CD4-positive, alpha-beta T cell (primary cell): Measurements from ENCODE around the gene BANP. TPM values are rescaled to one million over a fixed set of nuclear protein-coding genes. Genes with fewer than 3 reads are reported as not detected.
"Not testable (repeated sequence)": the region's sequence is repeated elsewhere in the genome, so short reads cannot be mapped to it uniquely, and the experiment has no call there.

ENCODE experiments used
- ATAC-seq: fragments of 200-7000 bp; cut with Tn5 transposase; one replicate; pipeline ENCODE4 v1.10.0; 2022; ENCODE audit warnings: mild to moderate bottlenecking; ENCODE audit not compliant: poor library complexity
- CTCF ChIA-PET: fragments of 350-600 bp; sonication (Branson Sonifier 250); formaldehyde crosslinking; loops from one replicate; lab custom pipeline; 2021; ENCODE audit warnings: antibody characterized with exemption, inconsistent platforms; lab: Charles Lee
- POLR2A ChIA-PET: fragments of 350-600 bp; sonication (Branson Sonifier 250); formaldehyde crosslinking; loops from one replicate; lab custom pipeline; 2021; ENCODE audit warnings: antibody characterized with exemption, inconsistent platforms; lab: Charles Lee
- DNase-seq, 14 experiments: peaks; one replicate each; pipeline ENCODE4 v3.0.0-alpha.2; 2013 to 2020; ENCODE audit warnings: mixed read lengths in 2 of 14
- H3K27ac ChIP-seq, 2 donors: one replicate each; pipeline versions ENCODE4 v1.5.1 to v1.7.0; 2013; ENCODE audit warnings: low read length in 2 of 2, low read depth in 1 of 2, mild to moderate bottlenecking in 1 of 2
- H3K27me3 ChIP-seq, 2 experiments: 1 replicate in 1 of 2; 2 replicates in 1 of 2; pipeline versions ENCODE4 v1.6.1 to v1.7.0; 2013; ENCODE audit warnings: low read length in 2 of 2, control low read depth in 1 of 2, mild to moderate bottlenecking in 1 of 2, moderate library complexity in 1 of 2; ENCODE audit not compliant: insufficient read depth in 2 of 2, control insufficient read depth in 1 of 2
- H3K36me3 ChIP-seq: one replicate; pipeline ENCODE4 v1.6.1; 2013; ENCODE audit warnings: low read length, control low read depth; ENCODE audit not compliant: insufficient read depth
- H3K4me1 ChIP-seq: one replicate; pipeline ENCODE4 v1.6.1; 2013; ENCODE audit warnings: low read length, control low read depth; ENCODE audit not compliant: insufficient read depth
- H3K4me3 ChIP-seq: one replicate; pipeline ENCODE4 v1.5.1; 2013; ENCODE audit warnings: mild to moderate bottlenecking, low read length, moderate library complexity
- H3K9me3 ChIP-seq, 2 experiments: 1 replicate in 1 of 2; 2 replicates in 1 of 2; pipeline versions ENCODE4 v1.6.1 to v1.7.0; 2013; ENCODE audit warnings: low read length in 2 of 2, mild to moderate bottlenecking in 2 of 2, control low read depth in 1 of 2, moderate library complexity in 1 of 2; ENCODE audit not compliant: control insufficient read depth in 1 of 2, insufficient read depth in 1 of 2
- H3K27ac Mint-ChIP-seq: one replicate; pipeline ENCODE4 v1.8.0; 2020; ENCODE audit warnings: mixed read lengths
- H3K27me3 Mint-ChIP-seq: one replicate; pipeline ENCODE4 v1.8.0; 2021; ENCODE audit warnings: mixed read lengths
- H3K36me3 Mint-ChIP-seq: one replicate; pipeline ENCODE4 v1.8.0; 2021; ENCODE audit warnings: low read depth, mixed read lengths
- H3K4me1 Mint-ChIP-seq: one replicate; pipeline ENCODE4 v1.8.0; 2021; ENCODE audit warnings: low read depth, mixed read lengths
- H3K4me3 Mint-ChIP-seq: one replicate; pipeline ENCODE4 v1.8.0; 2020; ENCODE audit warnings: mild to moderate bottlenecking, mixed read lengths
- H3K9me3 Mint-ChIP-seq: one replicate; pipeline ENCODE4 v1.8.0; 2020; ENCODE audit warnings: mixed read lengths
- intact Hi-C, 2 experiments: fragments of 100-400 bp; cut with DNase I in 1 of 2; cut with micrococcal nuclease in 1 of 2; formaldehyde crosslinking; loops; one replicate each; pipeline versions ENCODE4 v1.15.1 to v1.9.0; 2023 to 2025; cut with DNase I, micrococcal nuclease
- total RNA-seq, 174 experiments: library from RNA in 2 of 174; stranded (reverse) in 2 of 174; gene quantifications; one replicate each; pipeline ENCODE4 v1.2.3 and lab custom pipeline; 2021 to 2026
- TF ChIP-seq, protein P1 (sequence below): fragments of 200-600 bp; IDR thresholded peaks from one replicate; pipeline ENCODE4 v1.8.0; 2022; ENCODE audit warnings: antibody characterized with exemption, mild to moderate bottlenecking

BANP gene
- total RNA-seq, 2 experiments from 2014 or later, result 57.5 to 58.6 TPM

DNA sequence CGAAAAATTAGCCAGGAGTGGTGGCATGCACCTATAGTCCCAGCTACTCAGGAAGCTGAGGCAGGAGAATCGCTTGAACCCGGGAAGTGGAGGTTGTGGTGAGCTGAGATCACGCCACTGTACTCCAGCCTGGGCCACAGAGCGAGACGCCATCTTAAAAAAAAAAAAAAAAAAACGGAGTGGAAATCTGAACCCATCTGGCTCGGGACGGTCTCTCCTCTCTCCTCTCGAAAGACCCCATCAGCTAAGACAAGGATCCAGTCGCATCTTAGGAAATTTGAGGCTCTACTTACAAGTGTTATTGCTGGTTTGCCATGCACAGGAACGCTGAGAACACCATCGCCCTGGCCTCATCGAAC lies 15.2 kb upstream of the BANP start:
- ATAC-seq, H3K27ac ChIP-seq, POLR2A ChIA-PET, H3K36me3 ChIP-seq, H3K4me3 Mint-ChIP-seq, H3K27me3 ChIP-seq, CTCF ChIA-PET, H3K9me3 ChIP-seq, DNase-seq, H3K4me3 ChIP-seq, intact Hi-C loops, H3K4me1 ChIP-seq, H3K4me1 Mint-ChIP-seq, H3K9me3 Mint-ChIP-seq, H3K27ac Mint-ChIP-seq, H3K36me3 Mint-ChIP-seq, H3K27me3 Mint-ChIP-seq: not testable (repeated sequence)

DNA sequence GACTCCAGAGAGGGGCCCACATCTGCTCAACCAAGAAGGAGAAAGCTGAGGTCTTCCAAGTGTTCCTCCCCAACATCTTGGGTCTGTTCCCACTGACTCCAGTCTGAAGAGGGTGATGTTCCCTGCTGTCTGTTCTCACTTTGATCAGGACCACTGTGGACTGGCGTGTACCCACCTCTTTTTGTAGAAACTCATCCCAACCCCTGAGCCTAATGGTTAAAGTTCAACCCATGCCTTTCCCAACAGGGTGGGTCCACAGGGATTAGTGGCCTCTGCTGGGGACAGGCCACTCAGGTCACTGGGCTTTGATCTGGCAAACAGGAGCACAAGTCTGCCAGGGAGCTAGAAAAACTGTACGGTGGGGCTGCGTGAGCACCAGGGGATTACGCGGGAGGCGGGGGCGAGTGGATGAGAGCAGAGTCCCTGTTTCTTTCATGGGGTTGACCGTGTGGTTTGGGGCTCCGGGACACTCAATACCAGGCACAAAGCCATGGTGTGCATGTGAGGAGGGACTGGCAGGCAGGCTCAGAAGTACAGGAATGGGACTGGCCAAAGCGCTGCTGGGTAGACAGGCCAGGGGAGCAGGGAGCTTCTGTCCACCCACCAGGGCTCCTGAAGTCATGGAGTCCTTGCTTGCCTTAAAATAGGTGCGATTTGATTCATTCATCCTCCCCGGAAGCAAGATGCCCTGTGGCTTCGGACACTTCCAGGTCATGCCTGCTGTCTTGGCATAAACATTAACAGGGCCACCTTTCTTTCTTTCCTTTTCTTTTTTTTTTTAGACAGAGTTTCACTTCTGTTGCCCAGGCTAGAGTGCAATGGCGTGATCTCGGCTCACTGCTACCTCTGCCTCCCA lies 14.6 kb upstream of the BANP start, which contains the start of gene CA5A:
CA5A (minus strand) TSS at position 155 of the 856 bp plus-strand sequence; CDS start at position 76, 79 bp downstream.
- CTCF ChIA-PET, result no interaction called here
- POLR2A ChIA-PET, result no interaction called here
- H3K36me3 ChIP-seq, result no peaks in the 10 kb centered on the region
- TF ChIP-seq, protein P1, sequence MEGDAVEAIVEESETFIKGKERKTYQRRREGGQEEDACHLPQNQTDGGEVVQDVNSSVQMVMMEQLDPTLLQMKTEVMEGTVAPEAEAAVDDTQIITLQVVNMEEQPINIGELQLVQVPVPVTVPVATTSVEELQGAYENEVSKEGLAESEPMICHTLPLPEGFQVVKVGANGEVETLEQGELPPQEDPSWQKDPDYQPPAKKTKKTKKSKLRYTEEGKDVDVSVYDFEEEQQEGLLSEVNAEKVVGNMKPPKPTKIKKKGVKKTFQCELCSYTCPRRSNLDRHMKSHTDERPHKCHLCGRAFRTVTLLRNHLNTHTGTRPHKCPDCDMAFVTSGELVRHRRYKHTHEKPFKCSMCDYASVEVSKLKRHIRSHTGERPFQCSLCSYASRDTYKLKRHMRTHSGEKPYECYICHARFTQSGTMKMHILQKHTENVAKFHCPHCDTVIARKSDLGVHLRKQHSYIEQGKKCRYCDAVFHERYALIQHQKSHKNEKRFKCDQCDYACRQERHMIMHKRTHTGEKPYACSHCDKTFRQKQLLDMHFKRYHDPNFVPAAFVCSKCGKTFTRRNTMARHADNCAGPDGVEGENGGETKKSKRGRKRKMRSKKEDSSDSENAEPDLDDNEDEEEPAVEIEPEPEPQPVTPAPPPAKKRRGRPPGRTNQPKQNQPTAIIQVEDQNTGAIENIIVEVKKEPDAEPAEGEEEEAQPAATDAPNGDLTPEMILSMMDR, result no peak
- no peaks in the 10 kb centered on the region for H3K4me1 ChIP-seq
- Mint-ChIP-seq H3K9me3 (no peaks in the 10 kb centered on the region), H3K4me1 (no peaks in the 10 kb centered on the region), H3K36me3 (no peaks in the 10 kb centered on the region), H3K27me3 (no peaks in the 10 kb centered on the region), H3K27ac (no peak within 1 kb of the TSS), H3K4me3 (no peak within 1 kb of the TSS)
- H3K9me3 ChIP-seq, result peaks cover 0 to 3% of the 10 kb centered on the region in 2 experiments
- no peak for ATAC-seq
- no peak within 1 kb of the TSS for H3K4me3 ChIP-seq
- no peak for DNase-seq
- intact Hi-C loops, result no loop called here
- no peaks in the 10 kb centered on the region for H3K27me3 ChIP-seq
- H3K27ac ChIP-seq, result no peak within 1 kb of the TSS

DNA sequence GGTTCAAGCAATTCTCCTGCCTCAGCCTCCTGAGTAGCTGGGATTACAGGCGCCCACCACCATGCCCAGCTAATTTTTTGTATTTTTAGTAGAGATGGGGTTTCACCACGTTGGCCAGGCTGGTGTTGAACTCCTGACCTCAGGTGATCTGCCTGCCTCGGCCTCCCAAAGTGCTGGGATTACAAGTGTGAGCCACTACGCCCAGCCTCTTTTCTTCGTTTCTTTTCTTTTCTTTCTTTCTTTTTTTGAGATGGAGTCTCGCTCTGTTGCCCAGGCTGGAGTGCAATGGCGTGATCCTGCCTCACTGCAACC lies 14.0 kb upstream of the BANP start:
- H3K27me3 ChIP-seq, H3K9me3 Mint-ChIP-seq, intact Hi-C loops, H3K27me3 Mint-ChIP-seq, H3K27ac Mint-ChIP-seq, H3K27ac ChIP-seq, H3K4me1 ChIP-seq, H3K4me3 ChIP-seq, H3K36me3 ChIP-seq, CTCF ChIA-PET, DNase-seq, H3K4me3 Mint-ChIP-seq, H3K36me3 Mint-ChIP-seq, ATAC-seq, H3K9me3 ChIP-seq, H3K4me1 Mint-ChIP-seq: not testable (repeated sequence)
- POLR2A ChIA-PET, result interaction anchor here (0.6 kb wide), 1 partner anchor 132 kb away, joined by 3 read pairs; no protein-coding TSS in a partner anchor

DNA sequence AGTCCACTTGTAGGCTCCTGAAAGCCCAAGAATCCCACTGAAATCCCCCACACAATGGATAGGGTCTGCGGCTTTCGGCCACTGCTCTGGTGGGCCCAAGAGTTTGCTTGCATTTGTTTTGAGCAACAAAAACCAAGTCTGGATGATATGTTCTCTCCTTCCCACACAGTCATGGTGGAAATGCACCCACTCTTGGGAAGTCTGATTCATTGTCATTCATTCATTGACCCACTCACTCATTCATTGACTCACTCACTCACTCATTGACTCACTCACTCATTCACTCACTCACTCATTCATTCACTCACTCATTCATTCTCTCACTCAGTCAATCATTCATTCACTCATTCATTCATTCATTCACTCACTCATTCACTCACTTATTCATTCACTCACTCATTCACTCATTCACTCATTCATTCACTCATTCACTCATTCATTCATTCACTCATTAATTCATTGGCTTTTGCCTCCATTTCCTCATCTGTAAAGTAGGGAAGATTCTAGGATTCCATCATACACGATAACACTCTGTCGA lies 12.8 kb upstream of the BANP start:
- Mint-ChIP-seq H3K36me3 (no peaks in the 10 kb centered on the region), H3K9me3 (no peaks in the 10 kb centered on the region), H3K27ac (no peak overlapping the region), H3K4me1 (no peaks in the 10 kb centered on the region), H3K4me3 (no peak overlapping the region), H3K27me3 (no peaks in the 10 kb centered on the region)
- ChIA-PET CTCF (no interaction called here), POLR2A (no interaction called here)
- no peaks in the 10 kb centered on the region for H3K36me3 ChIP-seq
- no peak for ATAC-seq
- DNase-seq, result no peak
- peaks cover 0 to 3% of the 10 kb centered on the region in 2 experiments for H3K9me3 ChIP-seq
- no peak overlapping the region for H3K4me3 ChIP-seq
- intact Hi-C loops, result no loop called here
- no peak overlapping the region for H3K27ac ChIP-seq
- no peaks in the 10 kb centered on the region for H3K4me1 ChIP-seq
- TF ChIP-seq, protein P1, result no peak
- no peaks in the 10 kb centered on the region for H3K27me3 ChIP-seq
